ENCODE results near the gene NBAS.

Gene NBAS

DNA sequence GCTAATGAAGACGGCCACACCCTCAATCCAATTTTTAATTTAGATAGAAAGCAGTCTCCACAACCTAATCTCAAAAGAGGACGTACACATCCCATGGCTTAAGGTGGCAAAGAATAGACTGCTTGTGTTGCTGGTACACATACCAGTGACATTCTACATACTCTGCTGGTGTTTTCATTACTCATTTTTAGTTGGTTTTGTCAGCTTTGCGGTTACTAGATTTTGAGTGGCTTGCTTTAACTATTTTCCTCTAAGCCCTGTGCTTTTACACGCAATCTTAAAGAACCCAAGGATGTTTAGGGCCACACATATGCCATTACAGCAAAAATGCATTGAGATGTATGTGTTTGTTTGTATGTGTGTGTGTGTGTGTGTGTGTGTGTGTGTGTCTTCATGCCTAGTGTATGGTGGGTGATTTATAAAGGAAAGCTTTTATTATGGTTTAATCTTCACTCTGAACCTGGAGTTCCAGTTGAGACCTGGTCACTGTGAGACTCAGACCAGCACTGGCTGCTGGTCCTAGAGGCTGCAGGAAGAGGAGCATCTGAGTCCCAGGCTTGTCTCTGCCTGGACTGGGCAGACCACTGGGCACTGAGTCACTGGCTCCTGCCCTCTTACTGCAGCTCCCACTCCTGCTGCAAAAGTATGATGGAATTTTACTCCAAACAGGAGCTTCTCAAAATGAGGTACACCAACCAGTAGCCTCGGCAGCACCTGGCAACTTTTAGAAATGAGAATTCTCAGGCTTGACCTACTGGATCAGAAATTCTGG lies 415.9 kb downstream of the NBAS start:
- Histone ChIP-seq H3K79me2 (ENCODE audit: insufficient read depth, low read length) (no peaks in the 10 kb centered on the region), H3K4me3 (ENCODE audit: insufficient read depth, low read length, poor library complexity, severe bottlenecking) (no peak overlapping the region), H4K20me1 (ENCODE audit: low read depth, low read length) (no peaks in the 10 kb centered on the region), H3K27me3 (ENCODE audit: low read length) (no peaks in the 10 kb centered on the region), H3K36me3 (ENCODE audit: low read length) (no peaks in the 10 kb centered on the region), H3K9me2 (replicated peaks; ENCODE audit: insufficient read depth, low read length) (no peaks in the 10 kb centered on the region), H3K9me3 (ENCODE audit: insufficient read depth, low read length) (no peaks in the 10 kb centered on the region), H3K4me2 (ENCODE audit: low read depth, low read length, poor library complexity, severe bottlenecking) (no peak overlapping the region), H3K27ac (ENCODE audit: low read depth, low read length) (no peak overlapping the region), H2AFZ (ENCODE audit: low read depth, low read length, severe bottlenecking) (no peak overlapping the region), H3K9ac (ENCODE audit: low read length) (no peak overlapping the region), H3F3A (ENCODE audit: insufficient read depth) (peaks cover 8% of the 10 kb centered on the region)
- TF ChIP-seq, protein P1, sequence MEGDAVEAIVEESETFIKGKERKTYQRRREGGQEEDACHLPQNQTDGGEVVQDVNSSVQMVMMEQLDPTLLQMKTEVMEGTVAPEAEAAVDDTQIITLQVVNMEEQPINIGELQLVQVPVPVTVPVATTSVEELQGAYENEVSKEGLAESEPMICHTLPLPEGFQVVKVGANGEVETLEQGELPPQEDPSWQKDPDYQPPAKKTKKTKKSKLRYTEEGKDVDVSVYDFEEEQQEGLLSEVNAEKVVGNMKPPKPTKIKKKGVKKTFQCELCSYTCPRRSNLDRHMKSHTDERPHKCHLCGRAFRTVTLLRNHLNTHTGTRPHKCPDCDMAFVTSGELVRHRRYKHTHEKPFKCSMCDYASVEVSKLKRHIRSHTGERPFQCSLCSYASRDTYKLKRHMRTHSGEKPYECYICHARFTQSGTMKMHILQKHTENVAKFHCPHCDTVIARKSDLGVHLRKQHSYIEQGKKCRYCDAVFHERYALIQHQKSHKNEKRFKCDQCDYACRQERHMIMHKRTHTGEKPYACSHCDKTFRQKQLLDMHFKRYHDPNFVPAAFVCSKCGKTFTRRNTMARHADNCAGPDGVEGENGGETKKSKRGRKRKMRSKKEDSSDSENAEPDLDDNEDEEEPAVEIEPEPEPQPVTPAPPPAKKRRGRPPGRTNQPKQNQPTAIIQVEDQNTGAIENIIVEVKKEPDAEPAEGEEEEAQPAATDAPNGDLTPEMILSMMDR (IDR thresholded peaks at IDR 0.05; ENCODE audit: insufficient read depth, low read length, poor library complexity, severe bottlenecking), result no peak
- TF ChIP-seq EZH2phosphoT487 (conservative IDR thresholded peaks at IDR 0.05; ENCODE audit: low read length), result no peak

DNA sequence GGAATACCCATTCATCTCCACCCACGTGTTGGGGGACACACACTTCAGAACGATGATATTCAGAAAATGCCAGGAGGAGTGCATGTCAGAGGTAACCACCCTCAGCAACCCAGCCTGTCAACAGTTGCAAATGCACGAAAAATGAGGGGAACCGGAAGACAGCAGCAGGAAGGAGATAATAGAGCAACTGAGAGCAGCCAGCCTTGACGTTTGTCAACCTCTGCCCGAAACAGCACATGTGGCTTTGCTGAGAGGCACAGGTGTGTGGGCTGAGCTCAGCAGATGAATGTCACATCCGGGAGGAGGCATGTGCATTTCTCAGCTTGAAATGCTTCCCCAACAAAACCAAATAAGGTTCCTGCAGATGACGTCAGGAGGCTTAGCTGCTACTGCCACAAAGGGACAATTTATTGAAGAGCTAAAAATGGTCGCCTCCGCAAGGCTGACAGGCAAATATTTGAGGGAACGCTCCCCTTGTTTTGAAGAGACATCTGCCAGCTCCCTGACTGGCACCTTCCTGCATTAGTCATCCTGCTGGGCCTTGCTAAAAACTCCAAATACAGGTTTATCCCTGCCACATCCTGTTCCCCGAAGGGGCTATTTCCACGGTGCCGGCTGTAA lies 419.0 kb downstream of the NBAS start:
- H3F3A ChIP-seq (ENCODE audit: insufficient read depth), result peaks cover 8% of the 10 kb centered on the region
- H3K79me2 ChIP-seq (ENCODE audit: insufficient read depth, low read length), result no peaks in the 10 kb centered on the region
- H4K20me1 ChIP-seq (ENCODE audit: low read depth, low read length), result no peaks in the 10 kb centered on the region
- no peaks in the 10 kb centered on the region for H3K27me3 ChIP-seq (ENCODE audit: low read length)
- H3K36me3 ChIP-seq (ENCODE audit: low read length), result no peaks in the 10 kb centered on the region
- H3K9me3 ChIP-seq (ENCODE audit: insufficient read depth, low read length), result no peaks in the 10 kb centered on the region
- H3K4me2 ChIP-seq (ENCODE audit: low read depth, low read length, poor library complexity, severe bottlenecking), result peak overlapping the region; percentile 59
- H2AFZ ChIP-seq (ENCODE audit: low read depth, low read length, severe bottlenecking), result peak overlapping the region; percentile 75
- H3K27ac ChIP-seq (ENCODE audit: low read depth, low read length), result peak overlapping the region; percentile 72
- peak overlapping the region; percentile 23 for H3K4me3 ChIP-seq (ENCODE audit: insufficient read depth, low read length, poor library complexity, severe bottlenecking)
- H3K9me2 ChIP-seq (replicated peaks; ENCODE audit: insufficient read depth, low read length), result no peaks in the 10 kb centered on the region
- H3K9ac ChIP-seq (ENCODE audit: low read length), result peak overlapping the region; percentile 26
- TF ChIP-seq, protein P1 (IDR thresholded peaks at IDR 0.05; ENCODE audit: insufficient read depth, low read length, poor library complexity, severe bottlenecking), result no peak
- TF ChIP-seq EZH2phosphoT487 (conservative IDR thresholded peaks at IDR 0.05; ENCODE audit: low read length), result no peak

DNA sequence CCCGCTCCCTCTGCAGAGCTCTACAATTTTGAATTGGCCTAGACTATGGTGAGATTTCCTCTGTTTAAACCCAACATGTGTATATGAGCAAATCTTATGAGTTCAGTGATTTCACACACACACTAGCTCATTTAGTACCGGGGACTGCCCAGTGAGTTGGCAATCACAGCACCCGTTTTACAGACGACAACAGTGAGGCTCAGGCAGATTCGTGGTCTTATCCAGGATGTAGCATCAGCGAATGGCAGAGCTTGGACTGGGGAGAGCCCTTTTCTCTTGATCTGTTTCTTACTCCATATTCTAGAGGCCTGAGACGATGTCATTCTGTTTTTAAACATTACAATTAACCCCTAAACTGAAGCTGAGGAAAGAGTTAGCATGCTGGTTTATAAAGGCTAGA lies 419.9 kb downstream of the NBAS start:
- Histone ChIP-seq H3F3A (ENCODE audit: insufficient read depth) (peaks cover 8% of the 10 kb centered on the region), H3K9ac (ENCODE audit: low read length) (peak overlapping the region; percentile 26; the same call in 1 of the 2 replicates), H3K36me3 (ENCODE audit: low read length) (no peaks in the 10 kb centered on the region), H2AFZ (ENCODE audit: low read depth, low read length, severe bottlenecking) (no peak overlapping the region), H3K27ac (ENCODE audit: low read depth, low read length) (peak overlapping the region; percentile 72), H3K79me2 (ENCODE audit: insufficient read depth, low read length) (no peaks in the 10 kb centered on the region), H3K9me3 (ENCODE audit: insufficient read depth, low read length) (no peaks in the 10 kb centered on the region), H3K4me2 (ENCODE audit: low read depth, low read length, poor library complexity, severe bottlenecking) (peak overlapping the region; percentile 59), H3K27me3 (ENCODE audit: low read length) (no peaks in the 10 kb centered on the region), H3K4me3 (ENCODE audit: insufficient read depth, low read length, poor library complexity, severe bottlenecking) (no peak overlapping the region), H3K9me2 (replicated peaks; ENCODE audit: insufficient read depth, low read length) (no peaks in the 10 kb centered on the region), H4K20me1 (ENCODE audit: low read depth, low read length) (no peaks in the 10 kb centered on the region)
- TF ChIP-seq EZH2phosphoT487 (conservative IDR thresholded peaks at IDR 0.05; ENCODE audit: low read length), result no peak
- TF ChIP-seq, protein P1 (IDR thresholded peaks at IDR 0.05; ENCODE audit: insufficient read depth, low read length, poor library complexity, severe bottlenecking), result no peak

All from SU-DHL-6 (cell line).